Effector memory CD8-positive, alpha-beta T cell (primary cell): ENCODE results near the gene CAMSAP2.

Experiments used
- ATAC-seq: fragments of 150-1000 bp; cut with Tn5 transposase; replicated peaks from 2 replicates; pipeline ENCODE4 v1.10.0; 2021; ENCODE audit warnings: mild to moderate bottlenecking, moderate library complexity
- DNase-seq, 3 experiments: peaks; one replicate each; pipeline ENCODE4 v3.0.0; 2021
- H3K27ac Mint-ChIP-seq, 2 donors: one replicate each; pipeline ENCODE4 v1.8.0; 2022; ENCODE audit warnings: mild to moderate bottlenecking in 2 of 2, mixed read lengths in 2 of 2, moderate library complexity in 2 of 2
- H3K27me3 Mint-ChIP-seq, 2 donors: one replicate each; pipeline ENCODE4 v1.8.0; 2022; ENCODE audit warnings: mixed read lengths in 2 of 2
- H3K36me3 Mint-ChIP-seq: one replicate; pipeline ENCODE4 v1.8.0; 2022; ENCODE audit warnings: mild to moderate bottlenecking, moderate library complexity, mixed read lengths; ENCODE audit not compliant: insufficient read depth
- H3K4me1 Mint-ChIP-seq, 2 donors: one replicate each; pipeline ENCODE4 v1.8.0; 2022; ENCODE audit warnings: low read depth in 2 of 2, mixed read lengths in 2 of 2
- H3K4me3 Mint-ChIP-seq, 2 donors: one replicate each; pipeline ENCODE4 v1.8.0; 2022; ENCODE audit warnings: mild to moderate bottlenecking in 2 of 2, mixed read lengths in 2 of 2, moderate library complexity in 2 of 2
- H3K9me3 Mint-ChIP-seq, 2 donors: one replicate each; pipeline ENCODE4 v1.8.0; 2022; ENCODE audit warnings: mixed read lengths in 2 of 2

Gene CAMSAP2

DNA sequence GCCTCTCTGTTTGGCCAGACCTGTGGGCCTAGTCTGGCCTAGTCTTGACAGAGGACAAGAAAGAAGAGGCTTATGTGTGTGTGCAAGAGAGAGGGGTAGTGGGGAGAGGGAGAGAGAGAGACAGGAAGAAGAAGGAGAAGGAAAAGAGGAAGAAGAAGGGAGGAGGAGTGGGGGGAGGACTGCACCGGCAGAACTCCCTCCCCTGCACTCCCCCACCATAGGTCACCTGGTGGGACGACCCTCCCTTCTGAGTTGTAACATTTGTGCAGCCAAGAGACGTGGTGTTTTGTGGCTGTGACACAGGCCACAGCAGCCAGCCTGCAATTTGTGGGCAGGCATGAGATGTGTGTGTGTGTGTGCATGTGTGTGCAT, 160.3 kb downstream of the CAMSAP2 start:
- ATAC-seq (no peak), DNase-seq (no peak)
- peaks cover 2 to 61% of the 10 kb centered on the region in 2 donors for H3K27me3 Mint-ChIP-seq
- H3K9me3 Mint-ChIP-seq = no peaks in the 10 kb centered on the region
- H3K36me3 Mint-ChIP-seq = no peaks in the 10 kb centered on the region
- H3K4me3 Mint-ChIP-seq = no peak overlapping the region
- no peak overlapping the region for H3K27ac Mint-ChIP-seq
- H3K4me1 Mint-ChIP-seq = peaks cover 0 to 10% of the 10 kb centered on the region in 2 donors

DNA sequence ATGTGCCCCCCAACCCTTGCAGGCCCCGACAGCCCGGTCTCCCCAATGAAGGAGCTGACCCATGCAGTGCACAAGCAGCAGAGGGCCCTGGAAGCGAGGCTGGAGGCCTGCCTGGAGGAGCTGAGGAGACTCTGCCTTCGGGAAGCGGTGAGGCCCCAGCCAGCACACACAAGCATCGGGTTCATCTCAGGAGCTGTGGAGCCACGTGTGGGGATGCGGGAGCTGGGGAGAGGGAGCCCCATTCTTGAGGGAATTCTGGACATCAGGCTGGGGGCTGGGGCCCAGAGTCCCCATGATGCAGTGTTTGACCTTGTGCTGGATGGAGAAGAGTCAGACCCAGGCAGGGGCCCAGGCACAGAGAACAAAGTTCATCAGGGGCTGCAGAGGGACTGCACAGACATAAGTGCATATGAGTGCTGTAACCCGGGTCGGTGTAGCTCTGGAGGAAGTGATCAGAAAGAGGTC, 160.8 kb downstream of the CAMSAP2 start:
- H3K4me1 Mint-ChIP-seq = peaks cover 0 to 10% of the 10 kb centered on the region in 2 donors
- H3K27ac Mint-ChIP-seq = no peak overlapping the region
- DNase-seq = no peak
- no peak overlapping the region for H3K4me3 Mint-ChIP-seq
- no peaks in the 10 kb centered on the region for H3K9me3 Mint-ChIP-seq
- no peaks in the 10 kb centered on the region for H3K36me3 Mint-ChIP-seq
- no peak for ATAC-seq
- H3K27me3 Mint-ChIP-seq = peaks cover 0 to 56% of the 10 kb centered on the region in 2 donors

DNA sequence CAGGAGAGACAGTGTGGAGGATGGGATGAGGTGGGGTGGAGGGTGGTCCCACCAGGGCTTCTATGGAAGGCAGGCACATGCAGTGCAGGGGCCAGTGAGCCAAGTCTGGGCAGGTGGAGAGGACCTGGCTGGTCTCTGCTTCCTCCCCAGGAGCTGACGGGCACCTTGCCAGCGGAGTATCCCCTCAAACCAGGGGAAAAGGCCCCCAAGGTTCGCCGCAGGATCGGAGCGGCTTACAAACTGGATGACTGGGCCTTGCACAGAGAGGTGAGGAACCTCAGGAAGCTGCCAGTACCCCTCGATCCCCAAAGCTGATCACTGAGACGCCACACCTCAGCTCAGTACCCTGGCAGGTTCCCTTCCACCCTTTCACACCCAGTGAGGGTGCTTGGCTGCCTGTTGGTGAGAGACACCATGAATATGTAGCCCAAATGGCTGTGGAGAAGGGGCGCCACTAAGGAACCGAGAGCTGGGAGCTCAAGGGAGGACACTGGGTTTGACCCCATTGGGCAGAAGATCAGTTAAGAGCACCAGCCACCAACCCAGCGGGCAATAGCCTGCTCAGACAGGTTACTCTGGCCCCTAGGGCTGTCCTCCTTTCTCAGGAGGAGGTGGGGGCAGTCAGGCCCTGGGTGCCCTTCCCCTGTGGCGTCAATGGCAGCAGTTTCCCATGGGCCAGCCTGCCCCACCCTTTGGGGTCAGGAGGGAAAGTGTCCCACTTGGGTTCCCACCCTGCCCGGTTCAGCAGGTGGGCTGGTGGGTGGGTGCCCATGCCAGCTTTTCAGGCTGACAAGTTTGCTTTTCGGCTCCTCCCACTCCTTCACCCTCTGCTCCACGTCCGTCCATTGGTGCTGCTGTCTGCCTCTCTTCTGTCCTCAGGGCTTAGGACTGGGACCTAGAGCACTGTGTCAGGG, 161.5 kb downstream of the CAMSAP2 start:
- DNase-seq = no peak
- ATAC-seq = no peak
- Mint-ChIP-seq H3K4me3 (no peak overlapping the region), H3K4me1 (peaks cover under 1 to 11% of the 10 kb centered on the region in 2 donors), H3K27ac (no peak overlapping the region), H3K9me3 (no peaks in the 10 kb centered on the region), H3K27me3 (peaks cover 0 to 51% of the 10 kb centered on the region in 2 donors), H3K36me3 (no peaks in the 10 kb centered on the region)

DNA sequence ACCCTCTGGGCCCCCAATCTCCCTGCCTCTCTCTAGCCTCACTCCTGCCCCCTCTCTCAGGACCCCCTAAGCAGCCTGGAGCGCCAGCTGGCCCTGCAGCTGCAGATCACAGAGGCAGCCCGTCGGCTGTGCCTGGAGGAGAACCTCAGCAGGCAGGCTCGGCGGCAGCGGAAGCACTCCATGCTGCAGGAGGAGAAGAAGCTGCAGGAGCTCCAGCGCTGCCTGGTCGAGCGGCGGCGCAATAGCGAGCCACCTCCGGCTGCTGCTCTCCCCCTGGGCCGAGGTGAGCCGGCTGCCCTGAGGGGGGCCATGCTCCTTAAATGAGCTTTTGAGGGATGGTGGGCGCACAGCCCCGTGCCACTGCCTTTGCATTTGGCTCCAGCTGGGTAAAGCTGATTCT, 162.2 kb downstream of the CAMSAP2 start:
- Mint-ChIP-seq H3K4me3 (no peak overlapping the region), H3K36me3 (no peaks in the 10 kb centered on the region), H3K4me1 (peaks cover 6 to 12% of the 10 kb centered on the region in 2 donors), H3K27ac (no peak overlapping the region), H3K27me3 (peaks cover 0 to 51% of the 10 kb centered on the region in 2 donors), H3K9me3 (no peaks in the 10 kb centered on the region)
- ATAC-seq (no peak), DNase-seq (no peak)

DNA sequence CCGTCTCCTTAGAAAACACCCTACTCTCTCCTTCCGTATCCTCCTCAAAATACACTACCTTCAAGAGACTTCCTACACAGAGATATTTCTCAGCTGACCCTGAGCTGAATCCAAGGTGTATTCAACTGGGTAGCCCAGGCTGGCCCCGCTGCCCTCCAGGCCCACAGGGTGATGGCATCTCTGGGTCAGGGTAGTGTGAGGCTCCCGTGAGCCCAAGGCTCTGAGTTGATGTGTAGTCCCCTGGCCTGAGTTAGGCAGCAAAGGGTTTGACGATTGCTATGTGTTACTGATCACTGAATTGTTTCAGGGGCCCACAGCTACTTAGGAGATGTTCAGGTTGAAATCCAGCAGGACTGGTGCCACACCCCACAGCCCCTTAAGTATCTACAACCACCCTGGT, 162.7 kb downstream of the CAMSAP2 start:
- Mint-ChIP-seq H3K4me1 (peaks cover 9 to 14% of the 10 kb centered on the region in 2 donors), H3K27ac (no peak overlapping the region), H3K9me3 (no peaks in the 10 kb centered on the region), H3K4me3 (no peak overlapping the region), H3K27me3 (peaks cover 0 to 51% of the 10 kb centered on the region in 2 donors), H3K36me3 (no peaks in the 10 kb centered on the region)
- ATAC-seq (no peak), DNase-seq (no peak)

DNA sequence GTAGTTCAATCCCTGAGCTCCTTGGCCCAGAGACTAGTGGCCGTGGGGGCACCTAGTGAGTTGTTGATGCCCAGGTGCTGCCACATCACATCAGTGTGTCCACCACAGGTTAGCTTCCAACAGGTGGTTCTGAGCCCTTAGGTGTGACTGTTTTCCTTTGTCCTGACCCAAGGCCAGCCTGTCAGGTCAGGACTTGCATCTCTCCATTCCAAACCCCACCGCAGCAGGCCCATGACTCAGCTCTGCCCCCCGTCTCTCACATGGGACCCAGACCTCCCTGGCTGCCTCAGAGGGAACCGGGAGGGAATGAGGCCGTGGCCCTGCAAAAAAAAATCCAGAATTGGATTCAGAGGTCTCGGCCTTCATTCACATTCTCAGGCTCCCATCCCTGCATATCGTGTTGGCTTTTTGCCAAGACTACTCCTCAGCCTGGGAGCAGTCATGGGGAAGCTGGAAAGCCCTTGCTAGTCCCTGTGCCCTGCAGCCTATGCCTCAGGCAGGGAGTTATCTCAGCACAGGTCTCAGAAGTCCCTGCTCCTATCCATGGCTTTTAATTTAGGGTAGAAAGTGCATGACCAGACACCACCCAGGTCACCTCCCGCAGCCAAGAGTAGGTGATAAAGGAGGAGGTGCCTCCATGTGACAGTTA, 163.2 kb downstream of the CAMSAP2 start:
- Mint-ChIP-seq H3K4me1 (peaks cover 9 to 14% of the 10 kb centered on the region in 2 donors), H3K27ac (no peak overlapping the region), H3K9me3 (no peaks in the 10 kb centered on the region), H3K4me3 (no peak overlapping the region), H3K27me3 (peaks cover 0 to 51% of the 10 kb centered on the region in 2 donors), H3K36me3 (no peaks in the 10 kb centered on the region)
- DNase-seq = no peak
- no peak for ATAC-seq

DNA sequence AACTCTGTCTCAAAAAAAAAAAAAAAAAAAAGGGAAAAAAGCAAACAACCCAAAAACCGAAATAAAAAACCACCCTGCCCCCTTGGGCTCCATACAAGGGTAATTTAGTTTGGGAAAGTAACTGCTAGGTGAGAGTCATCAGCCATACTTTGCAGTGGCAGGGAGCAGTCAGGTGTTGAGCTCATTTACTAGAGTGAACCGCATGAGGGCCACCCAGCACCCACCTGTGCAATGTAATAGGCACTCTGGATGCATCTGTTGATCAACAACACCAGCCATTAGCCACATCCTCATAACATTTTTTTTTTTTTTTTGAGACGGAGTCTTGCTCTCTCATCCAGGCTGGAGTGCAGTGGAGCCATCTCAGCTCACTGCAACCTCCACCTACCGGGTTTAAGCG, 165.1 kb downstream of the CAMSAP2 start:
- Mint-ChIP-seq H3K27me3 (peaks cover 10 to 53% of the 10 kb centered on the region in 2 donors), H3K4me1 (peaks cover 9 to 16% of the 10 kb centered on the region in 2 donors), H3K27ac (no peak overlapping the region), H3K4me3 (no peak overlapping the region), H3K9me3 (no peaks in the 10 kb centered on the region), H3K36me3 (no peaks in the 10 kb centered on the region)
- no peak for DNase-seq
- peak; percentile 14 for ATAC-seq

DNA sequence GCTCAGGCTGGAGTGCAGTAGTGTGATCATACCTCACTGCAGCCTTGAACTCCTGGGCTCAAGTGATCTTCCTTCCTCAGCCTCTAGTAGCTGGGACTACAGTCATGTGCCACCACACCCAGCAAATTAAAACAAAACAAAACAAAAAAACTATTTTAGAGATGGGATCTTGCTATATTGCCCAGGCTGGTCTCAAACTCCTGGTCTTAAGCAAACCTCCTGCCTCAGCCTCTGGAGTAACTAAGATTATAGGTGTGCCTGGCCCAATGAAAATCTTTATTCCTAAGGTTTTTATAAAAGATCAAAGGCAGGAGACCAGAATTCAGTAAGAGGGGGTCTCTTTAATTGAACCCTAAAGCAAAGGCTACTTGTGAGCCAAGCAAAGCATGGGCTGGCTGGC, 166.1 kb downstream of the CAMSAP2 start:
- Mint-ChIP-seq H3K36me3 (no peaks in the 10 kb centered on the region), H3K27ac (no peak overlapping the region), H3K9me3 (no peaks in the 10 kb centered on the region), H3K4me3 (no peak overlapping the region), H3K27me3 (peaks cover 10 to 56% of the 10 kb centered on the region in 2 donors), H3K4me1 (peaks cover 9 to 13% of the 10 kb centered on the region in 2 donors)
- no peak for DNase-seq
- ATAC-seq = no peak

DNA sequence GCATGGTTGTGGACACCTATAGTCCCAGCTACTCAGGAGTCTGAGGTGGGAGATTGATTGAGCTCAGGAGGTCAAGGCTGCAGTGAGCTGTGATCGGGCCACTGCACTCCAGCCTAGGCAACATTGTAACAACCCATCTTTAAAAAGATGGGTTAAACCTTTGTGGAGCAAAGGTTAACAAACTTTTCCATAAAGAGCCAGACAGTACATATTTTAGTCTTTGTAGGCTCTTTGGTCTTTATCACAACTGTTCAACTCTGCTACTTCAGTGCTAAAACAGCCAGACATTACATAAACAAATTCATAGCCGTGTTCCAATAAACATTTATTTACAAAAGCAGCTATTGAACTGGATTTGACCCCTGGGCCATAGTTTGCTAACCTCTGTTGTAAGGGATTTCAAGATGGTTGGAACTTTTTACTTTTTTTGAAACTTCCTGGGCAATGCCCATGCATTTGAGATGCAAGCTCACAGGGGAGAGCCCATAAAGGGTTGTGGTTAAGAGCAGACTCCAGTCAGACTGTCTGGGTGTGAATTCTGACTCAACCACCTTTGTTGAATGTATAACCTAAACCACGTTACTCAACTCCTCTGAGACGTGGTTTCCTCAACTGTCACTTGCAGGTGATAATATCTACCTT, 166.8 kb downstream of the CAMSAP2 start:
- peak; percentile 46 to 57 (median 54) for DNase-seq
- Mint-ChIP-seq H3K27ac (peak overlapping the region; percentile 16 to 38), H3K27me3 (peaks cover 10 to 48% of the 10 kb centered on the region in 2 donors), H3K4me3 (peak overlapping the region; percentile 6 to 7), H3K4me1 (peaks cover 9 to 13% of the 10 kb centered on the region in 2 donors), H3K9me3 (no peaks in the 10 kb centered on the region), H3K36me3 (no peaks in the 10 kb centered on the region)
- ATAC-seq = peak; percentile 98

DNA sequence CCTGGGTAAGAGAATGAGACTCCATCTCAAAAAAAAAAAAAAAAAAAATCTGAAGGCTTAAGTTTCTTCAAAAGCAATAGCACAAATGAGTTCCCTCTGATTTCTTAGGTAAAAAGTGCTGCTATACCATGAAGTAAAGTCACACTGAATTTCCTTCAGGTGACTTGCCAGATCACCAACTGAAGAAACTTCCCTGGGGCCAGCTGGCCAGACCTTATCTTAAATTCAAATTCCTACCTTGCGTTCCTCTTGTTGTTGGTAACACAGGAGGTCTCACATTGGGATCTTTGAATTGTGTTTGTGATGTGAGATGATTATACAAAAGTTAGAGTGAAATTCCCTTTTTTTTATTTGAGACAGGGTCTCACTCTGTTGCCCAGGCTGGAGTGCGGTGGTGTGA, 167.8 kb downstream of the CAMSAP2 start:
- H3K27ac Mint-ChIP-seq = no peak overlapping the region
- H3K4me1 Mint-ChIP-seq = peaks cover 9 to 11% of the 10 kb centered on the region in 2 donors
- no peaks in the 10 kb centered on the region for H3K9me3 Mint-ChIP-seq
- H3K4me3 Mint-ChIP-seq = no peak overlapping the region
- H3K36me3 Mint-ChIP-seq = no peaks in the 10 kb centered on the region
- DNase-seq (no peak), ATAC-seq (no peak)
- peaks cover 10 to 44% of the 10 kb centered on the region in 2 donors for H3K27me3 Mint-ChIP-seq

DNA sequence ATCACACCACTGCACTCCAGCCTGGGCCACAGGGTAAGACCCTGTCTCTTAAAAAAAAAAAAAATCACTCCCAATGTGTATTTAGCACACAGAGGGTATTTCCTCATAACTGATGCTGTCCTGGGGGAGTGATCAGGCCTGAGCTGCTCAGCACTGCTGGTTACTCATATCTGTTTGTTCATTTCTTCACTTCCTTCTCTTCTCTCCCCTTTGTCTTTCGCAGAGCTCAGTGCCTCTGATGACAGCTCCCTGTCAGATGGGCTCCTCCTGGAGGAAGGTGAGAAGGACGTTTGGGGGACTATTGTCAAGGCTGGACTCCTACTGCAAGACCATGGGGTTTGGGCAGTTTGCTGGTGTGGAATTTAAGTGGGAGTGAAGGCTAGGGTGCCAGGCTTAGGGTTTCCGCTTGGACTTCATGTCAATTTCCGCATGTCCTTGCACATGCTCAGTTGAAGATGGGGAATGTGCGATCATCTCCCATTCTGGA, 169.0 kb downstream of the CAMSAP2 start:
- ATAC-seq (no peak), DNase-seq (no peak)
- Mint-ChIP-seq H3K4me1 (peaks cover 9 to 10% of the 10 kb centered on the region in 2 donors), H3K36me3 (no peaks in the 10 kb centered on the region), H3K9me3 (no peaks in the 10 kb centered on the region), H3K27ac (peak overlapping the region in 1 of 2 donors; percentile 13), H3K4me3 (no peak overlapping the region), H3K27me3 (peaks cover 10 to 34% of the 10 kb centered on the region in 2 donors)

DNA sequence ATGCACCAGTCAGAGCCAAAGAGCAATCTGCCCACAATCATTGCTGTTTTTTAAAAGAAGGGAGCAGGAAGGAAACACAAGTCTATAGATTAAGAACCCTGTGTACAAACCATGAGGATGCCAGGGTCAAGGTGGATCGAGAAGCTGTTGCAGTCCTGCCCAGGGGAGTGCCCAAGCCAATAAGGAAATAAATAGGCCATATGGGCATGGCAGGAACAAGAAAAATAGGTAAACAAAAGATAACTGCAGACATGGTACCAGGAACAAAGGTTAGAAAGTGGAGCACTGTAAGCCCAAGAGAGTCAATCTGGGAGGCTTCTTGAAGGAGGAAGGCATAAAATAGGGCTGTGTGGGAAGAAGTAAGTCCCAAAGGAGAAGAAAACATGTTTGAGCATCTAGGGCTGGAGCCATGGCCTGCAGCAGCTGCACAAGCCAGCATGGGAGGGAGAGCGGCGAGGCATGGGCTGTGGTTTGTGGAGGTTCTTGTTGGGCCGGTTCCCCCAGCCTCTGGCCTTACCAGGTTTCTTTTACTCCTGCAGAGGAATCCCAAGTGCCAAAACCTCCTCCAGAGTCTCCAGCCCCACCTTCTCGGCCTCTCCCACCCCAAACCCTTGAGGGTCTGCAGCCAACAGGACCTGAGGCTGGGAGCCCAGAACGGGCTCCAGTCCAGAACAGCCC, 169.6 kb downstream of the CAMSAP2 start:
- H3K36me3 Mint-ChIP-seq = no peaks in the 10 kb centered on the region
- H3K4me1 Mint-ChIP-seq = peaks cover 9 to 10% of the 10 kb centered on the region in 2 donors
- peak overlapping the region in 1 of 2 donors; percentile 13 for H3K27ac Mint-ChIP-seq
- H3K27me3 Mint-ChIP-seq = peaks cover 10 to 31% of the 10 kb centered on the region in 2 donors
- DNase-seq = no peak
- H3K4me3 Mint-ChIP-seq = no peak overlapping the region
- no peak for ATAC-seq
- H3K9me3 Mint-ChIP-seq = no peaks in the 10 kb centered on the region

DNA sequence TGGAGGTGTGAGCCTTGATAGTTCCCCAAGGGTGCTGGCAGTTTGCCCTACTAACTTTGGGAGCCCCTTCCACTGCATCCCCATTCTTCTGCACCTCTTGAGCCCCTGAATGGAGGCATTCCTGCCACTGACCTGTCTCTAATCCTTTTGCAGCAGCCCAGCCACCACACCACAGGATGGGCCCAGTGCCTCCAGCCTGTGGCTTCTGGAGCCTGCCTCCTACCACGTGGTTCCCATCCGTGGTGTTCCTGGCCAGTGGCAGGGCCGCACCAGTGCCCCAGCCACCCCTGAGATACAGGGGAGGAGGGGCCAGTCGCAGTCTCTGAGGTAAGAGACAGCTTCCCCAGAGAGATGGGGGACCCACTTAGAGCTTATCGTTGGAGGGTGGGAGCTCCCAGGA, 170.4 kb downstream of the CAMSAP2 start:
- no peak for ATAC-seq
- H3K36me3 Mint-ChIP-seq = no peaks in the 10 kb centered on the region
- H3K4me1 Mint-ChIP-seq = peaks cover 9 to 10% of the 10 kb centered on the region in 2 donors
- no peaks in the 10 kb centered on the region for H3K9me3 Mint-ChIP-seq
- peaks cover 10 to 31% of the 10 kb centered on the region in 2 donors for H3K27me3 Mint-ChIP-seq
- H3K27ac Mint-ChIP-seq = no peak overlapping the region
- no peak overlapping the region for H3K4me3 Mint-ChIP-seq
- DNase-seq = no peak
